Measurements from ENCODE around the gene RPL41. TPM values are rescaled to one million over a fixed set of nuclear protein-coding genes. Genes with fewer than 3 reads are reported as not detected.

The RPL41 gene
- polyA plus RNA-seq, 1 of the 3 experiments (the other 2 are of a cell fraction), result 12,464 TPM

- H3K9me2 ChIP-seq, result no peaks in the 10 kb centered on the region
These were observed 37.3 kb upstream of the RPL41 start for GRCh38 chr12:56078931-56079722.

More at GRCh38 chr12:56078931-56079722, 37.3 kb upstream of the RPL41 start:
- no peak for TF ChIP-seq NFIC (IDR thresholded peaks at IDR 0.05; ENCODE audit: borderline replicate concordance)
- no peak for TF ChIP-seq ZBTB33 (IDR thresholded peaks at IDR 0.05; ENCODE audit: borderline replicate concordance, low read depth)
- TF ChIP-seq USF2 (IDR thresholded peaks at IDR 0.05; ENCODE audit: borderline replicate concordance, low read depth, low read length), result no peak
- no peak for TF ChIP-seq MXI1 (IDR thresholded peaks at IDR 0.05; ENCODE audit: low read depth, low read length)
- TF ChIP-seq POLR2AphosphoS5 (IDR thresholded peaks at IDR 0.05; ENCODE audit: low read depth, low read length), result no peak
- TF ChIP-seq YY1 (IDR thresholded peaks at IDR 0.05; ENCODE audit: low read depth), result no peak
- peak; percentile 69 for TF ChIP-seq CTCF (IDR thresholded peaks at IDR 0.05)
- no peak for TF ChIP-seq TCF12 (IDR thresholded peaks at IDR 0.05)
- TF ChIP-seq FOXJ3 (CRISPR knock-in tag; IDR thresholded peaks at IDR 0.05), result no peak
- TF ChIP-seq USF1 (IDR thresholded peaks at IDR 0.05; ENCODE audit: borderline replicate concordance, low read depth), result no peak
- TF ChIP-seq TAF1 (IDR thresholded peaks at IDR 0.05; ENCODE audit: borderline replicate concordance, low read depth, low read length), result peak; percentile 26; the same call in 1 of the 2 replicates
- no peak for TF ChIP-seq EP300 (IDR thresholded peaks at IDR 0.05; ENCODE audit: borderline replicate concordance in 1 of 2, low read depth in 1 of 2, low read length in 1 of 2)
- TF ChIP-seq NRF1 (IDR thresholded peaks at IDR 0.05; ENCODE audit: low read depth, low read length), result no peak
- no peak for TF ChIP-seq FOXM1 (IDR thresholded peaks at IDR 0.05; ENCODE audit: low read depth)
- no peak for TF ChIP-seq EZH2phosphoT487 (IDR thresholded peaks at IDR 0.05; ENCODE audit: borderline replicate concordance, low read depth)
- no peak for TF ChIP-seq FOSL2 (IDR thresholded peaks at IDR 0.05; ENCODE audit: borderline replicate concordance, low read depth)
- TF ChIP-seq PBX3 (IDR thresholded peaks at IDR 0.05), result no peak
- TF ChIP-seq JUND (IDR thresholded peaks at IDR 0.05), result no peak
- no peak for TF ChIP-seq MEF2A (IDR thresholded peaks at IDR 0.05; ENCODE audit: borderline replicate concordance, low read depth)
- TF ChIP-seq IRF3 (IDR thresholded peaks at IDR 0.05; ENCODE audit: low read depth, low read length), result no peak
- TF ChIP-seq RAD21 (IDR thresholded peaks at IDR 0.05; ENCODE audit: low read length), result peak; percentile 52
- TF ChIP-seq SMC3 (IDR thresholded peaks at IDR 0.05; ENCODE audit: low read depth, low read length), result peak; percentile 60
- no peak for TF ChIP-seq GATA2 (CRISPR knock-in tag; IDR thresholded peaks at IDR 0.05)
- TF ChIP-seq TEAD4 (IDR thresholded peaks at IDR 0.05; ENCODE audit: borderline replicate concordance, insufficient read depth), result no peak
- peak; percentile 13; the same call in 1 of the 2 replicates for TF ChIP-seq SIN3A (IDR thresholded peaks at IDR 0.05; ENCODE audit: borderline replicate concordance, low read depth, low read length)
- ChIA-PET POLR2A (interaction anchor here (0.6 to 3.2 kb wide), 3 partner anchors 25 to 39 kb away, joined by 3 to 15 read pairs (median 3); partner anchors contain the start of genes PA2G4 and ZC3H10), CTCF (interaction anchor here (0.8 to 3.4 kb wide), 20 partner anchors 9 to 552 kb away, joined by 3 to 13 read pairs (median 5); partner anchors contain the start of genes ESYT1, SMARCC2 and ZC3H10)
- no peaks in the 10 kb centered on the region for H3K9me3 ChIP-seq
- H3K4me3 ChIP-seq (ENCODE audit: low read depth in 2 of 2, low read length in 1 of 2), result peak overlapping the region; percentile 53 to 71
- H3K79me2 ChIP-seq (ENCODE audit: insufficient read depth), result no peaks in the 10 kb centered on the region
- 5% methylated on average over 25 of the region's 50 CpGs for WGBS (ENCODE audit: low lambda C conversion rate)
- peak overlapping the region; percentile 97 for H3K4me2 ChIP-seq
- H3K36me3 ChIP-seq (replicated peaks in 1 of 2; ENCODE audit: control insufficient read depth in 1 of 2, insufficient read depth in 2 of 2, low read length in 1 of 2), result no peaks in the 10 kb centered on the region
- peak overlapping the region; percentile 36 to 55 for H3K27ac ChIP-seq (ENCODE audit: low read depth in 2 of 2, low read length in 1 of 2)
- H3F3A ChIP-seq (replicated peaks; ENCODE audit: insufficient read depth), result peaks cover 12% of the 10 kb centered on the region
- H3K4me1 ChIP-seq (ENCODE audit: control insufficient read depth in 1 of 2, insufficient read depth in 2 of 2, low read depth in 1 of 2, low read length in 1 of 2), result peaks cover 0 to 6% of the 10 kb centered on the region in 2 experiments; a peak in 1 of 4 replicates
- peak; percentile 94 for DNase-seq
- H4K20me1 ChIP-seq (ENCODE audit: insufficient read depth), result no peaks in the 10 kb centered on the region
- H3K9ac ChIP-seq, result peak overlapping the region; percentile 42; the same call in 1 of the 2 replicates
- peak overlapping the region; percentile 94 for H2AFZ ChIP-seq (ENCODE audit: low read depth)
- no peaks in the 10 kb centered on the region for H3K27me3 ChIP-seq (ENCODE audit: insufficient read depth)
